ENCODE results near the gene ANKRD29. TPM values are rescaled to one million over a fixed set of nuclear protein-coding genes. Genes with fewer than 3 reads are reported as not detected.

ANKRD29 gene
- total and polyA plus RNA-seq, 10 of the 15 experiments (the other 5 are each of a cell fraction or from before 2014, with no cell fraction given) = 0.53 to 9.2 (median 1.6) TPM

GRCh38 chr18:23567671-23568070, 95.0 kb downstream of the ANKRD29 start (continued):
- TF ChIP-seq PBX3 (IDR thresholded peaks at IDR 0.05; ENCODE audit: insufficient replicate concordance, low read depth, low read length) = no peak

GRCh38 chr18:23565916-23566547, 96.7 kb downstream of the ANKRD29 start:
- Histone ChIP-seq H3K36me3 (ENCODE audit: control insufficient read depth in 2 of 2, insufficient read depth in 2 of 2, low read length in 1 of 2) (peaks cover 3 to 31% of the 10 kb centered on the region in 2 experiments), H3K4me2 (ENCODE audit: control insufficient read depth, insufficient read depth) (no peak overlapping the region), H3K9ac (ENCODE audit: control insufficient read depth, insufficient read depth, low read length) (no peak overlapping the region), H4K20me1 (ENCODE audit: control insufficient read depth, insufficient read depth) (no peaks in the 10 kb centered on the region), H2AFZ (ENCODE audit: control insufficient read depth, low read depth, low read length) (no peak overlapping the region), H3K4me1 (ENCODE audit: control insufficient read depth, insufficient read depth, low read length) (no peaks in the 10 kb centered on the region), H3K4me3 (no peak overlapping the region), H3K9me3 (replicated peaks; ENCODE audit: control insufficient read depth, insufficient read depth, low read length) (no peaks in the 10 kb centered on the region), H3K27ac (ENCODE audit: control insufficient read depth, insufficient read depth) (no peak overlapping the region), H3K79me2 (ENCODE audit: control insufficient read depth, insufficient read depth, low read length) (no peaks in the 10 kb centered on the region), H3K27me3 (replicated peaks in 1 of 2; ENCODE audit: control insufficient read depth in 2 of 2, insufficient read depth in 2 of 2, low read length in 1 of 2) (no peaks in the 10 kb centered on the region)
- ATAC-seq = no peak
- RAD21 ChIA-PET (ENCODE audit: unreplicated experiment) = no interaction called here
- no peak for FAIRE-seq
- in situ Hi-C loops (cut with MboI) = no loop called here
- intact Hi-C loops (cut with micrococcal nuclease; ENCODE audit: unreplicated experiment) = no loop called here
- POLR2A ChIA-PET = no interaction called here
- CTCF ChIA-PET = interaction anchor here (1.2 to 1.5 kb wide), 2 partner anchors 16 to 68 kb away, joined by 3 to 5 read pairs; no protein-coding TSS in a partner anchor
- no peak for DNase-seq (ENCODE audit: low read depth, low spot score)
- no TSS peak for BruUV-seq (replicated peaks)
- SMC1A ChIA-PET (ENCODE audit: uncharacterized antibody, unreplicated experiment) = interaction anchor here (1.4 kb wide), 1 partner anchor 19 kb away, joined by 4 read pairs; no protein-coding TSS in a partner anchor
- WGBS (ENCODE audit: insufficient coverage, insufficient replicate concordance, low lambda C conversion rate, missing lambda C conversion rate) = 65% methylated on average over 3 of the region's 3 CpGs
- TF ChIP-seq TAF1 (IDR thresholded peaks at IDR 0.05; ENCODE audit: borderline replicate concordance, low read depth, low read length) = no peak
- no peak for TF ChIP-seq IKZF2 (IDR thresholded peaks at IDR 0.05)
- no peak for TF ChIP-seq CTCF (IDR thresholded peaks at IDR 0.05 in 2 of 3, conservative IDR thresholded peaks at IDR 0.05 in 1 of 3; ENCODE audit: control insufficient read depth in 2 of 3, extremely low read depth in 1 of 3, insufficient read depth in 1 of 3, low read depth in 3 of 3, low read length in 3 of 3)
- TF ChIP-seq BCLAF1 (IDR thresholded peaks at IDR 0.05) = no peak
- no peak for TF ChIP-seq NR2C1 (IDR thresholded peaks at IDR 0.05)
- TF ChIP-seq DPF2 (IDR thresholded peaks at IDR 0.05) = no peak
- no peak for TF ChIP-seq BHLHE40 (IDR thresholded peaks at IDR 0.05; ENCODE audit: borderline replicate concordance in 1 of 2, low read depth in 2 of 2, low read length in 1 of 2)
- TF ChIP-seq LARP7 (IDR thresholded peaks at IDR 0.05) = no peak
- no peak for TF ChIP-seq JUNB (IDR thresholded peaks at IDR 0.05)
- TF ChIP-seq E4F1 (IDR thresholded peaks at IDR 0.05; ENCODE audit: borderline replicate concordance, partially characterized antibody) = no peak
- TF ChIP-seq CEBPB (IDR thresholded peaks at IDR 0.05; ENCODE audit: borderline replicate concordance in 1 of 2, low read depth in 2 of 2, low read length in 2 of 2) = no peak
- no peak for TF ChIP-seq HDAC6 (IDR thresholded peaks at IDR 0.05; ENCODE audit: unreplicated experiment)
